LNCaP clone FGC (cell line): ENCODE data around the gene TMEM59.

Experiments
- DNase-seq: peaks from one replicate; pipeline ENCODE4 v3.0.0-alpha.2; 2011; ENCODE audit warnings: low read depth
- H3K4me3 ChIP-seq: 2 replicates; pipeline ENCODE4 v1.5.1; 2011; ENCODE audit warnings: mild to moderate bottlenecking, low read depth, low read length, control low read depth
- TF ChIP-seq, protein P1 (sequence below): IDR thresholded peaks from 2 replicates; pipeline ENCODE4 v1.5.1; 2012; ENCODE audit warnings: mild to moderate bottlenecking; ENCODE audit not compliant: control insufficient read depth, insufficient read depth; ENCODE audit errors: extremely low read depth

The TMEM59 gene

DNA sequence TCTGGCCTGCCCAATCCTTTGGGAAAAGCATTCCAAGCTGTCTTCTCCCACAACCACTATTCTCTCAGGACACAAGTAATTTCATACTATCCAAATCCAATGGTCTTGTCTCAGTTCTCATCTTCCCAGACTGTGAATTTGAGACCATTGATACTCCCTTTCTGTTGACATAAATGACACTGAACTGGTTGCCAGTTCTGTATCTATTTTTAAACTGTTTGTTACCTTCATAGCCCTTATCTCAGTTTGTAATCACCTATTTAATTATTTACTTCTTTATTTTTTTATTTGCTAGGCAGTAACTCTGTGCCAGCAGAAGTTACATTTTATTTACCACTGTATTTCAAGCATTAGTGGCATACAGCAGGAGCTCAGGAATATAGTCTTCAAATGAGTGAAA, 24.4 kb upstream of the TMEM59 start:
- peak overlapping the region; percentile 19 for H3K4me3 ChIP-seq
- TF ChIP-seq, protein P1, sequence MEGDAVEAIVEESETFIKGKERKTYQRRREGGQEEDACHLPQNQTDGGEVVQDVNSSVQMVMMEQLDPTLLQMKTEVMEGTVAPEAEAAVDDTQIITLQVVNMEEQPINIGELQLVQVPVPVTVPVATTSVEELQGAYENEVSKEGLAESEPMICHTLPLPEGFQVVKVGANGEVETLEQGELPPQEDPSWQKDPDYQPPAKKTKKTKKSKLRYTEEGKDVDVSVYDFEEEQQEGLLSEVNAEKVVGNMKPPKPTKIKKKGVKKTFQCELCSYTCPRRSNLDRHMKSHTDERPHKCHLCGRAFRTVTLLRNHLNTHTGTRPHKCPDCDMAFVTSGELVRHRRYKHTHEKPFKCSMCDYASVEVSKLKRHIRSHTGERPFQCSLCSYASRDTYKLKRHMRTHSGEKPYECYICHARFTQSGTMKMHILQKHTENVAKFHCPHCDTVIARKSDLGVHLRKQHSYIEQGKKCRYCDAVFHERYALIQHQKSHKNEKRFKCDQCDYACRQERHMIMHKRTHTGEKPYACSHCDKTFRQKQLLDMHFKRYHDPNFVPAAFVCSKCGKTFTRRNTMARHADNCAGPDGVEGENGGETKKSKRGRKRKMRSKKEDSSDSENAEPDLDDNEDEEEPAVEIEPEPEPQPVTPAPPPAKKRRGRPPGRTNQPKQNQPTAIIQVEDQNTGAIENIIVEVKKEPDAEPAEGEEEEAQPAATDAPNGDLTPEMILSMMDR, result no peak
- peak; percentile 78 for DNase-seq

DNA sequence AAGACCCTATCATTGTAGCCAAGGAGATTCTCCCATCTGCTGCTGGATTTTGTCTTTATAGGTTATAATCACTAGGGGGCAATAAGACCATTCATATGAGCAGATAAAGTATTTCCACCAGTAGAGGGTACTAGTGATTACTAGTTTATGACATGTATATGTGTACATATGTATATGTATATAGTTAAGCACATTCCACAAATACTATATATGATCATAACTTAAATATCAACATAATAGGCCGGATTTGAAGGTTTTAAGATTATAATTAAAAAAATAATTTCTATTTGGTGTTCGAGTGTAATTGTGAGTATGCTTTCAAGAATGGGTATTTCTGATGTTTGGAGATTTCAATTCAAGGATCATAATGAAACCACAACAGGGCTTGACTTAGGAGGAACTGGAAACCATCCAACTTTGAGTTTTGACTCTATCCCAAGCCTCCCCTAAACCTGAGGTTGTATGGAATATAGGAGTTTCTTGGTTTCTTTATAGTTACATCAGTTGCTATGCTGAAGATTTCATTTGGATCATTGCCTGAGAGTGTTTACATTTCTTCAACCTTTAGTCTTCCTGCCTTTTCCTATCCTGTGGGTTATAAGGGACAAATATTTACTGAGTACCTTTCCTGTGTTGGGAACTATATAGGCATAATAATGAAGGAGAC, 17.3 kb upstream of the TMEM59 start:
- peak; percentile 65 for DNase-seq
- TF ChIP-seq, protein P1, result peak; percentile 89

DNA sequence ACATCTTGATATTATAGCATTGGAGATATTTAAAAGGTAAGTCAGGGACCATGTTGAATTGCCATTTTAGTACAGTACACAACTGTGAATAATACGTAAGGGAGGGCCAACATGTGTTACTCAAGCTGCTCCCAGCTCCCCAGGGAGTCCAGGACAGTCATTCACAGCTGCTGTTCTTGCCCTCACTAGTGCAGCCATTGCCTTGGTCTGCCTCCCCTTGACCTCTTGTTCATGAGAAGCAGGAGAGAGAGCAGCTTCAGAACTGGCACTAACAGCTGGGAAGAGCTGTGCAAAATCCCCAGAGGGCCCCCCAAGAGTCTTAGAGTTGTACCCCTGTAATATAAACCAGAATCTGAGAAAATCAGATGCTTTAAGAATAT, 16.8 kb upstream of the TMEM59 start:
- TF ChIP-seq, protein P1, result no peak
- DNase-seq, result no peak
- no peak overlapping the region for H3K4me3 ChIP-seq

More for the DNA sequence above, 17.3 kb upstream of the TMEM59 start:
- H3K4me3 ChIP-seq, result no peak overlapping the region

DNA sequence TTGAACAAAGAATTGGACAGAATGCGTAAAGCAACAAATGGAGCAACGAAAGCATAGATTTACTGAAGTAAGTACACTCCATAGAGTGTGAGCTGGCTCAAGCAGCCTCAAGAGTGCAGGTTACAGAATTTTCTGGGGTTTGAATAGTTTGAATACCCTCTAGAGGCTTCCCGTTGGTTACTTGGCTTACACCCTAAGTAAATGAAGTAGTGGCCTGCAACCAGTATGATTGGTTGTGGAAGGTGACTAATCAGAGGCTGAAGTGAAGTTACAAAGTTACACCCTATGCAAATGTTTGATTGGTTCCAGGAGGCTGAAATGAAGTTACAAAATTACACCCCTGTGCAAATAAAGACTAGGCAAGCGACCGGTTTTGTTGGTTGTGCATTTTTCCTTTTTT, 11.3 kb upstream of the TMEM59 start:
- TF ChIP-seq, protein P1, result no peak
- DNase-seq, result no peak

DNA sequence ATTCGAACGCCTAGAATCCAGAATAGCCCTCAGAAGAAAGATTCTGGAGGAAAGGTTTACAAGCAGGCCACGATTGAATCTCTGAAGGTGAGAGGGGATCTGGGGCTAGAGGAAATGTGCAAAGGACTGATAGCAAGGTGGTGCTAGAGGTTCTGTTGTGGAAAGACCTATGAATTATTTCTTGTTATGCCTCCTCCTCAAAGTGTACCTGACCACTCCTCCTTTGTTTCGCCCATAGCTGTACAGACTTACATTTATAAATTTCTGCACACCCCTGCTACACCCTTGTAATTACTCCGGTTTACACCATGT, 1.4 kb upstream of the TMEM59 start:
- TF ChIP-seq, protein P1, result 0 out of 2 replicates have a peak, but pooled peaks have one; percentile 4
- H3K4me3 ChIP-seq, result peak overlapping the region; percentile 99
- DNase-seq, result no peak

More for the DNA sequence above, 11.3 kb upstream of the TMEM59 start:
- H3K4me3 ChIP-seq, result no peak overlapping the region

DNA sequence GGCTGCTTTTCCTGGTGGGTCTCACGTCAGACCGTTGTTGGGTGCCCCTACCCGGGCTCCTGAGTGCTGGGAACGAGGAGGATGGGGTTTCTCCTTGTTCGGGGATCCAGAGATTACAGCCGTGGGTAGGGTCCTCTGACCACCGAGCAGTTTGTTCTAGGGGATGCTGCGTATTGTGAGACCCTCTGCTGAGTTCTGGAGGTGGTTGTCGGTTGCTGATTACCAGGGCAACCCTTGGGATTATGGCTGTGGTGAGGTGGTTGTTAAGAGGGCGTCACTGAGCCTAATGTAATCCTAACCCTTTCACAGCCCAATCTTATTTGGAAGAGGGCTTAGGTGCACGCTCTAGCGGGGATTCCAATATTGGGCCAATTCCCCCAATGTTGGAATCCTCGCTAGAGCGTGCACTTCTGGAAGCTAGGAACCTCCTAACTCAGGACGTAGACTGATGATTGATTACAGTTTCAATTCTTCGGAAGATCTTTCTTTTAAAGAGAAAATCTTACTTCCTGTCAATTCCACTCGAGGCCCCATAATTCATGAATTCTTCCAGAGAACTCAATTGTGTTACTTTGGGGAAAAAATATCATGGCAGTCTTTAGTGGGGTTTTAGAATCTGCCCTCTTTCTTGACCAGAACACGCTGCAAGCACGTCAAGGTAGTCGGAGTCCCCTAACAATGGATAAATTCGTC, 887 bp upstream of the TMEM59 start:
- no peak for DNase-seq
- TF ChIP-seq, protein P1, result no peak
- H3K4me3 ChIP-seq, result peak overlapping the region; percentile 99
